Panc1 (cell line): ENCODE results near the gene TEDC2. TPM values are rescaled to one million over a fixed set of nuclear protein-coding genes. Genes with fewer than 3 reads are reported as not detected.

ENCODE experiments used
- ATAC-seq: fragments of 200-7000 bp; cut with Tn5 transposase; 2 replicates; pipeline ENCODE4 v1.9.1; 2020; ENCODE audit warnings: mild to moderate bottlenecking, moderate library complexity
- BruUV-seq: library from RNA; stranded (reverse); fragments of 400-500 nt; replicated peaks from 2 replicates; lab custom pipeline; 2021; lab: Mats Ljungman, UMichigan
- CTCF ChIA-PET: fragments of 300-600 bp; sonication (Branson Sonifier 250); formaldehyde crosslinking; loops from one replicate; lab custom pipeline; 2022; ENCODE audit warnings: antibody characterized with exemption; lab: Charles Lee
- POLR2A ChIA-PET: fragments of 300-600 bp; sonication (Branson Sonifier 250); formaldehyde crosslinking; loops from one replicate; lab custom pipeline; 2022; ENCODE audit warnings: antibody characterized with exemption; lab: Charles Lee
- DNase-seq: peaks from one replicate; pipeline ENCODE4 v3.0.0-alpha.2; 2010; ENCODE audit warnings: low read depth, low spot score
- H3K27ac ChIP-seq: 2 replicates; pipeline ENCODE4 v1.5.1; 2011; ENCODE audit warnings: mild to moderate bottlenecking, low read length, inconsistent platforms
- H3K27me3 ChIP-seq: fragments of 200-500 bp; sonication (Bioruptor generic); 2 replicates; pipeline ENCODE4 v1.6.0; 2014; ENCODE audit warnings: low read length, inconsistent platforms; ENCODE audit not compliant: control insufficient read depth, insufficient read depth
- H3K36me3 ChIP-seq: fragments of 200-500 bp; sonication (Bioruptor generic); 2 replicates; pipeline ENCODE4 v1.5.1; 2014; ENCODE audit warnings: inconsistent platforms, mild to moderate bottlenecking, low read length, moderate library complexity; ENCODE audit not compliant: control insufficient read depth, insufficient read depth
- H3K4me1 ChIP-seq: 2 replicates; pipeline ENCODE4 v1.5.1; 2011; ENCODE audit warnings: inconsistent platforms, mild to moderate bottlenecking, low read length, moderate library complexity; ENCODE audit not compliant: control insufficient read depth, insufficient read depth
- H3K4me3 ChIP-seq, 2 experiments: 2 replicates each; pipeline ENCODE4 v1.5.1; 2011 to 2012; ENCODE audit warnings: low read depth in 2 of 2, low read length in 2 of 2, mild to moderate bottlenecking in 2 of 2, inconsistent platforms in 1 of 2, moderate library complexity in 1 of 2
- H3K9me3 ChIP-seq: fragments of 200-500 bp; sonication (Bioruptor generic); 2 replicates; pipeline ENCODE4 v1.5.1; 2014; ENCODE audit warnings: low read depth, mild to moderate bottlenecking, inconsistent platforms, low read length, moderate library complexity; ENCODE audit not compliant: control insufficient read depth, insufficient read depth
- CTCF ChIP-seq: fragments of 450-650 bp; IDR thresholded peaks from 2 replicates; pipeline ENCODE4 v1.5.1; 2017; ENCODE audit warnings: mild to moderate bottlenecking
- POLR2AphosphoS5 ChIP-seq: IDR thresholded peaks from 2 replicates; pipeline ENCODE4 v1.6.1; 2012; ENCODE audit warnings: mild to moderate bottlenecking, low read depth, low read length, moderate library complexity
- REST ChIP-seq, 2 experiments: IDR thresholded peaks; 2 replicates each; pipeline ENCODE4 v1.6.1; 2011 to 2012; ENCODE audit warnings: low read depth in 2 of 2, control low read depth in 1 of 2, low read length in 1 of 2, mild to moderate bottlenecking in 1 of 2, moderate library complexity in 1 of 2; ENCODE audit not compliant: insufficient read depth in 1 of 2
- SIN3A ChIP-seq: IDR thresholded peaks from 2 replicates; pipeline ENCODE4 v1.6.1; 2012; ENCODE audit warnings: low read depth, mild to moderate bottlenecking, low read length, moderate library complexity, borderline replicate concordance; ENCODE audit not compliant: insufficient read depth
- TCF7L2 ChIP-seq: IDR thresholded peaks from 2 replicates; pipeline ENCODE4 v1.6.1; 2011; ENCODE audit warnings: mild to moderate bottlenecking, low read depth, low read length, inconsistent platforms
- in situ Hi-C: cut with HindIII; loops from 2 replicates; pipeline ENCODE4 v1.10.0; 2016; ENCODE audit warnings: low sequenced_read_pairs, low pct_unique_long_range_greater_than_20kb
- intact Hi-C: fragments of 100-400 bp; cut with micrococcal nuclease; formaldehyde crosslinking; loops from one replicate; pipeline ENCODE4 v1.10.0; 2022; ENCODE audit not compliant: unreplicated experiment
- total RNA-seq: library from RNA; stranded (reverse); gene quantifications from one replicate; pipeline ENCODE4 v1.2.1, GENCODE V29; 2021; ENCODE audit not compliant: unreplicated experiment

The TEDC2 gene
- total RNA-seq, 1 experiment from 2014 or later = 25.0 TPM

GRCh38 chr16:2490190-2491105 is 30.5 kb downstream of the TEDC2 start:
- Histone ChIP-seq H3K27ac (no peak overlapping the region), H3K36me3 (no peaks in the 10 kb centered on the region), H3K4me1 (peaks cover 5% of the 10 kb centered on the region; the same call in 1 of the 2 replicates), H3K27me3 (no peaks in the 10 kb centered on the region), H3K9me3 (no peaks in the 10 kb centered on the region), H3K4me3 (no peak overlapping the region)
- intact Hi-C loops = no loop called here
- CTCF ChIA-PET = no interaction called here
- POLR2A ChIA-PET = no interaction called here
- DNase-seq (no peak), ATAC-seq (no peak)
- TF ChIP-seq SIN3A = no peak
- no peak for TF ChIP-seq TCF7L2
- TF ChIP-seq CTCF = no peak
- TF ChIP-seq POLR2AphosphoS5 = no peak
- no peak for TF ChIP-seq REST (IDR thresholded peaks at IDR 0.05; ENCODE audit: insufficient read depth in 1 of 2, low read depth in 2 of 2, low read length in 1 of 2)
- in situ Hi-C loops = no loop called here
- no TSS peak for BruUV-seq

- Histone ChIP-seq H3K27ac (no peak overlapping the region), H3K4me1 (peaks cover 2% of the 10 kb centered on the region; the same call in 1 of the 2 replicates), H3K9me3 (no peaks in the 10 kb centered on the region), H3K4me3 (no peak overlapping the region), H3K27me3 (no peaks in the 10 kb centered on the region), H3K36me3 (no peaks in the 10 kb centered on the region)
- ChIA-PET CTCF (no interaction called here), POLR2A (no interaction called here)
- TF ChIP-seq POLR2AphosphoS5 (no peak), CTCF (no peak), REST (IDR thresholded peaks at IDR 0.05; ENCODE audit: insufficient read depth in 1 of 2, low read depth in 2 of 2, low read length in 1 of 2) (no peak), SIN3A (no peak), TCF7L2 (no peak)
- DNase-seq (no peak), ATAC-seq (no peak)
- intact Hi-C loops = no loop called here
- in situ Hi-C loops = no loop called here
- no TSS peak for BruUV-seq
Measured at GRCh38 chr16:2492292-2492691, 32.4 kb downstream of the TEDC2 start.
